Activated naive CD4-positive, alpha-beta T cell treated with Interleukin-2 at 50 U/mL for 16 hours (primary cell): Measurements from ENCODE around the gene MGST2.
"Not testable (repeated sequence)": the region's sequence is repeated elsewhere in the genome, so short reads cannot be mapped to it uniquely, and the experiment has no call there.

ENCODE experiments used
- DNase-seq: peaks from one replicate; pipeline ENCODE4 v3.0.0-alpha.2; 2020

The MGST2 gene

DNA sequence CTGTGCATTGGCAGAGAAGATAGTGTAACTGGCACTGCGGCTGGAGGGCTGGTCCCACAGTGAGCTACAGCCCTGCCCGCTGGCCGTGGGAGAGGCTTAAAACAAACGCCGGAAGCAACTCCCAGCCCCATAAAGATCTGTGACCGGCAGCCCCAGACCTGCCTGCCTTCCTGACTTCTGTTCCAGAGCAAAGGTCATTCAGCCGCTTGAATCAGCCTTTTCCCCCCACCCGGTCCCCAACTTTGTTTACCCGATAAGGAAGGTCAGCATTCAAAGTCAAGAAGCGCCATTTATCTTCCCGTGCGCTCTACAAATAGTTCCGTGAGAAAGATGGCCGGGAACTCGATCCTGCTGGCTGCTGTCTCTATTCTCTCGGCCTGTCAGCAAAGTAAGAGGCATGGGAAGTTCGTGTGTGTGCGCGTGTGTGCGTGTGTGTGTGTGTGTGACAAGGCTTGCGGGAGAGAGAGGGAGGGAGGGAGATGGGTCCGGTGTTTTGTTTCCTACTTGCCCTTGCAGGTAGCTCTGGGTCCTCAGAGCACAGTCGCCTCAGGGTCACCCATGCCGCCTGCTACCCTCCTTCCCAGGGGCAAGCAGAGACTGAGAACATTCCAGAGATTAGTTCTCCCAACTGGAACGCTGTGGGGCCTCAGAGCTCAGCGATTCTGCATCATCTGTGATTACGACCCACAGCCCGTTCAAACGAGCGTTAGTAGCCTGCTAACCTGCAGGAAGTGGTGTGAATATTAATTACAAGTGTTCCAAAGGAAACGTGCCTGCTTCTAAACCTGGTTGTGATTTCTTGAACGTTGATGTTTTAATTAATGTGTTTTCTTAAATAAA is at the start of gene MGST2:
Gene MGST2 (plus strand): TSS at position 130 of the 840 bp plus-strand sequence. CDS start 201 bp downstream, at position 331.
- DNase-seq, result peak; percentile 27

DNA sequence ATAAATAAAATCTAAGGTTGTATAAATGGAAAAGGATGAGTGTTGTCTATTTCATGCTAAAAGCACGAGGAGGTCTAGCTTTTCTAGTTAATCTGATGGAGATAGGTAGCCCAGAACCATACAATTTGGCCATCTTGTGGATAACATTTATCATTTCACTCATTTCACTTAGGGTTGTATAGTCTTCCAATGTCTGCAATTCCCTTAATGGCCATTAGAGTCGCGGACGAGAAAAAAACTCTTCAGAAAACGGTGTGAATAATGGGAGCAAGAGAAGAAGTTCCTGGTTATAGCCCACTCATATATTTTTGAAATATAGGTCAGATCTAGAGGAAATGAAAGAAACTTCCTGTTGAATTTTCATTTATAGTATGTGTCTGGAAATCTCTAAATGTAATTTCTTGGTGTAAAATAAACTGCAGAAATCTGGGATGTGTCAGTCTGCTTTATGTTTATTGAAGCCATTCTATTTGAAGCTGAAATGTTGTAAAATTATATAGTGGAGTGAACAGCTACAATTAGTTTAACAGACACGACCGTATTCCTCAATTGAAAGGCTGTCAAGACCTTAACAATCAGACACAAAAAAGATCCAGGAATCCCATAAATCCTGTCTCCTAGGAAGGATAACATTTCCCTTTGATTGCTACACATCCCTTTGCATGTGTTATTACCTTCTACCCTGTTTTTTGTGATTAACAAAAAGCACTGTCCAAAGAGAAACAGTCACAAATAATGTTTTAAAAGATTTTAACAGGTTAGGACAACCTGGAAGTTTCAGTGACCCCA is 47.7 kb upstream of the MGST2 start:
- DNase-seq, result no peak

DNA sequence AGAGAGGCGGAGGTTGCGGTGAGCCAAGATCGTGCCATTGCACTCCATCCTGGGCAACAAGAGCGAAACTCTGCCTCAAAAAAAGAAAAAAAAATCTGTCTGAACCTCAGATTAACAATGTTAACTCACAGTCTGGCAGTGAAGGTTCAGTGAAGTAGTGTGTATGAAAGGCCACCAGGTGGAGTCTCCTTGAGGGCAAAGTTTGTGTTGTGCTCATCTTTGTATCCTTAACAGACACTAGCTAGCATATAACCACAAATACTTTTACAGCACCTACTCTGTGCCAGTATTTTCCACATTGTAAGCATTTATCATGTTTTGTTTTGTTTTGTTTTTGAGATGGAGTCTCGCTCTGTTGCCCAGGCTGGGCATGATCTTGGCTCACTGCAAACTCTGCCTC is 46.0 kb upstream of the MGST2 start:
- DNase-seq, result no peak

DNA sequence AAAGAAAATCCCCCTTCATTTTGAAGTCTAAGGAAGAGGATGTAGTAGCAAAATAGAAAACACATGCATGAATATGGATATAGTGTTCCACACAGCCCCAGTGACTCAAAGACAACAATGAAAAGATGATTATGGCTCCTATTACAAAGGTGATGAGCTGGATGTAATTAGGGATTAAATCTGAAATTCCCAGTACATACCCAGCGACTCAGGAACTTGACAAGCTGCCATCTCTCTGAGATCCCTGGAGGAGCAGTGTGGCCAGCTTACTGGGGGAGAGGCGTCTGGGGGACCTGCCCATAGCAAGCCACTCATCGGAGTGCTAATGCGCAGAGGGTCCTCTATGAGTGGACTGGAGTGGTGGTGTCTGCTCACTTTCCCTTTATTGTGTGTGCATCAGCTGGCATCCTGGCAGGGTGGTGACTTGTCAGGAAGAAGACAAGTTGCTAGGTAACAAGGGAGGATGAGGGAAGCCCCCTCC is 42.7 kb upstream of the MGST2 start:
- no peak for DNase-seq

DNA sequence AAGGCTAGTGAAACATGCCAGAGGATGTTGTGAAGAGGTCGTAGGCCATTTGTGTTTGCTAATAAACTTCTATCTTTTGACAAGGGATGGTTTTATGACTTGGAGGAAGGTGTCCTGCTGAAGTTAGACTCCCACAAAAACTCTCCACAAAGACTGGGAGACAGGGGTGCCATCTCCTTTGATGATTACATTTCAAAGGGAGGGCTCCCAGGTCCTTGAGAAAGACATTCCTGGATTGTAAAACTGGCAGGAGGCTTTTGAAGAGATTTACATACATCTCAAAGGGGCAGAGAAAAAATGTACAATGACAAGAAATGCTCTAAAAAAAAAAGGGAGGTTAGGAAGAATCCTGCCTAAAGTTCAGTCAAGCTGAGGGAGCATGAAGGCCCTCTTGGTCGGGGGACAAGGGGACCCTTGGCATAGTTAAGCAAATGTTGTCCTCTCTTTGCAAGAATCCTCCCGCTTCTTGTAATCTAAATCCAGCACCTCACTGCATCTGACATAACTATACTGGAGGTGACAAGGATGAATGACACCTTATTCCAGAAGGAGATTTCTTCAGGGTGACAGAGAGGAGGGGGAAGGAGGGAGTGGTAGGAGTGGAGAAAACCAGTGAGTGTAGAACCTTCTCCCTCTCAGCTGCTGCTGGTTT is 41.1 kb upstream of the MGST2 start:
- no peak for DNase-seq

DNA sequence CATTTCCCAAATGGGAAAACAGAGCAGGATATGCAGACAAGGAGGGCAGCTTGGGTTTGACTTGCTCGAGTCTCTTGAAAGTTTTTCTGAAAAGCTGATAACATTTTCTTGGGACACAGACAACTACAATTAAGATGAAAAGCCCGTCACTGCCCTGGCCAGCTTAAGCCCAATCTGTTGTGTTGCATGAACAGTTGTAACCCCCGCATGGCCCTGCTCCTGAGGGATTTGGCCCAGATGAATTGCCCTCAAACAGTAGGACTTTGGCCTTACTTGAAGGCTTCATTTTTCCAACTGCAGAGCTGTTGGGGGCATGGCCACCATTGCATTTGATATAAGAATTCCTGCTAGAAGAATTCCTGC is 40.5 kb upstream of the MGST2 start:
- no peak for DNase-seq

DNA sequence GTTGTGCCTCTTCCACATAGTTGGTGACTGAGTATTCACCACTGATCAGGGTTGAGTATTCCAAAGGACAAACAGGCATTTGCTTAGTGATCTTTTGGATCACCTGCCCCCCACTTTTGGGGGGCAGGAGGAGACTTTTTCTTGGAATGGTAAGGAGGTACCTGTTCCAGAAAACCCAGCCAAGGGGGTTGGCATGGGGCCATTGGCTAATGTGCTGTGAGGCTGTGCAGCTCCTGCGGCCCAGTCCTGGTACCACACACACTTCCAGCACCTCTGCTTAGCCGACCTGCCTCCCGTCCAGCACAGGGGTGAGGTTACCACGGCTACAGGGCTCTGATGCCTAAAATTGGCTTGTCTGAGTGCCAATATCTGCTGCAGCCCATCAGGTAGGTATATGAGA is 40.1 kb upstream of the MGST2 start:
- no peak for DNase-seq

DNA sequence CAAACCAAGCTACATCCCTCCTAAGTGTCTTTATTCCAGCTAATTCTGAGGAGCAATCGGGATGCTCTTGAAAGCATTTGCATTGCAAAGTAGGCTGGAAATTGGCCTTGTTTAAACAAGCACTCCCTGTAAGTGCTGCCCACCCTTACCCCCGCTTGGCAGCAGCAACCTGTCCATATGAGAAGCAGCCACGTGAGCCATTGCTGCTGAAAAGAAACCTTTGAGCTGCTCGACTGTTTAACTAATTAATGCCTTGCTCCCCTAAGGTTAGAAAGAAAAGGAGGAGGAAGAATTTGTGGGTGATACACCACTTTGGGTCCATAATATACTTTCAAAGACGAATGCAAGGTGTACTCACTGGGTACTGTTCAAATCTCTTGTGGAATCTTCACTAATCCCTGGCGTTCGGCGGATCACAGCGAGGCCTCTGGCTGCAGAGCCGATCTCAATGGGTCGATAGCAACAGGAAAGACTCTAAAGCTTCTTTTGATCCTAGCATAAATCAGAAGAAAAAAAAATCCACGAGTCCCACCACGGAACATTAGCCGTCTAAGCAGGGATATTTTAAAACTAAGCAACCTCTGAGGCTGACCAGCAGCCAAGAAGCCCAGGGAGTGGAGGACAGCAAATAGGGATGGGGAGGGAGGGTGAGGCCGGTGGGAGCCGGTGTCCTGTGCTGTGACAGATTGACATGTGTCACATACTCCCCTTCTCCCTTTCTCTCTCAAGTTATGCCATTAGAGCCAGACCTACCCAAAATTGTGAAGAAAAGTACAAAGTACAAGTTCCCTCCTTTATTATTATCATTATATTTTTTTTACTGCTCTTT is 37.2 kb upstream of the MGST2 start:
- DNase-seq, result no peak

DNA sequence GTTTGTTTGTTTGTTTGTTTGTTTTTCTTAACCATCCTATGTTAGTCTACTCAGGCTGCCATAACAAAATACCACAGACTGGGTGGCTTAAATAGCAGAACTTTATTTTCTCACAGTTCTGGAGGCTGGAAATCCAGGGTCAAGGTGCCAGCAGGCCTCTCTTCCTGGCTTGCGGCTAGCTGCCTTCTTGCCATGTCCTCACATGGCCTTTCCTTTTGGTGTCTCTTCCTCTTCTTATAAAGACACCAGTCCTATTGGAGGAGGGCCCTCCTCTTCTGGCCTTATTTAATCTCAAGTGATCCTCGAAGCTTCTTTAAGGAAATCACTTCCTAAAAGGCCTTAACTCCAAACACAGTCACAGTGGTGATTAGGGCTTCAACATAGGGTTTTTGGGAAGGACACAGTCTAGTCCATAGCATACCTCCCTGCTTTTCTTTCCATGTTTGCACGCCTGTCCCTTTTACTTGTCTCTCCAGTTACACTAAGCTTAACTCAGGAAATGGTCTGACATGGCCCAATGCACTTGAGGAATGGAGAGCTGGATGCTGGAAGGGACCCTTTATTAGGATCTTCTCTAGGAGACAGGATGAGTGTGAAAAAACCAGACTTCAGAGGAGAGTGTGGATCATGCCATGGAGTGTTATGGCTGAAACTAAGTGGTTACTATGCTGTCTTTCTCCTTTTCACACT is 36.0 kb upstream of the MGST2 start:
- no peak for DNase-seq

DNA sequence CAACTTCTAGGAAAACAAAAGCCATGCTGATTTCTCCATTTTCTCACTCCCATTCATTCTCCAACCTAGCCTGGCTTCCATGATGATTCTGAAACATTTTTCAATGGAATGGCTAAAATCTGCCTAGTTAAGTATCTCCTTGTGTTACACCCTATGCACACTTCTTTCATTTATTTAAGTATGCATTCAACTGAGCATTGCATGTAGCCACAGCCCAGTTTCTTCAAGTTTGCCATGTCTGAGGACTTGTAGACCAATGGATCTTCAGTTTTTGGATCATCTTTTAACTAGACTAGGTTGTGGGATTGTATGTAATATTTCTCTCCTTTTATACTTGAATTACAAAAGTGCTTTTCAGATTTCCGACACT is 35.5 kb upstream of the MGST2 start:
- DNase-seq, result no peak

DNA sequence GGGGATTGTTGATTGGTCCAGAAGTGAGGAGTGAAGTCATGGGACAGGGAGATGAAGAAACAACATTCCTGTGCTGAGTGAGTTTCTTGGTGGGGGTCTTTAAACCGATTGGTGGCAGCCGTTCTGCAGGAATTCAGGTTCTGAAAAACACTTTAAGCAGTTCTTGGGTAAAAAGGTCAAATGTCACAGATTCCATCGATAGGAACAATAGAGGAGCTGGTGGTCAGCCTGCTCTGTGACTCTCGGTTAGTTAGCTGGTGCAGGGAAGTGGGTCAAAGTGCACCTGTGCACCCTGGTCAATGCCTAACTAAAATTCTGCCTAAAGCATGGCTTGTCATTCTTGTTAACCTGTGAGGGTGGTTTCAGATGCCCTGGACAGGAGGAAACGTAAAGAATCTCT is 34.6 kb upstream of the MGST2 start:
- no peak for DNase-seq

DNA sequence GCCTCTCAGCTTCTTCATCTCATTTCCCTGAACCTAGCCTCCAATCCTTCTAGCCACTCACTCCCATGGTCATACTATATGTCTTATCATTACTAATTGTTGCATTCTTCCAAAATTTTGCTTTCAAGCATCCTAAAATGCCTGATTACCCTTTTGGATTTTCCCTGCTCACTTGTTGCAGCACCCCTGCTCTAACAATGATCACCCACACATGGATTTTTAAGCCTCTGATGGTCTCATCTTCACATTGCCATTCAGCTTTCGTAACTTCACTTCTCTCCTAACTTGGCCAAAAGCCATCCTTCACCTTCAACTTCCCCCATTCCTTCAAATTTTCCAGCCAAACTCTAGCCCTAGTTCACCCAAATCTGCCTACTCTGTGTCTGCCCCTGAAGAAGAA is 33.8 kb upstream of the MGST2 start:
- no peak for DNase-seq

DNA sequence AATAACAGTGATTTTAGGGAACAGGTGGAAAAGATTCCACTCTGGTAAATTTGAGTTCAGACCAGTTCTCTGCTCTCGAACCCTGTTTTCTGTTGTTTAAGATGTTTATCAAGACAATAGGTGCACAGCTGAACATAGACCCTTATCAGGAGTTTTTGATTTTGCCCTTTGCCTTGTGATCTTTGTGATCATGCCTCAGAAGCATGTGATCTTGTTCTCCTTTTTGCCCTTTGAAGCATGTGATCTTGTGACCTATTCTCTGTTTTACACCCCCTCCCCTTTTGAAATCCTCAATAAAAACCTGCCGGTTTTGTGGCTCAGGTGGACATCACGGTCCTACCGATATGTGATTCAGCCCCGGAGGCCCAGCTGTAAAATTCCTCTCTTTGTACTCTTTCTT is 32.9 kb upstream of the MGST2 start:
- DNase-seq, result not testable (repeated sequence)

DNA sequence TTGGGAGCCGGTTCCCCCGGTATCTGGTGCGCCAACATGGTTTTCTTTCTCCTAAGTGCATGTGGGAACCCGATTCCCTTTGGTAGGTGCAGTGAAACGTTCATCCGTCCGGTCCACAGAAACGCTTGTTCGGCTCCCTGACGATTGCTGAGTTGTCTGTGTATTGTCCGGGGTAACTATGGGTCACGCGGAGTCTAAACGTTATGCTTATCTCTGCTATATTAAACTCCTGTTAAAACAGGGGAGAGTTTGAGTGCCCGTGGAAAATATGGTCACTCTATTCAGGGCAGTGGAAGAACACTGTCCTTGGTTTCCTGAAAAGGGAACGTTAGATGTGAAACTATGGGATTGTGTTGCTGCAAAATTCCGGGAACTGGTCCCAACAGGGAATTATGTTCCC is 32.4 kb upstream of the MGST2 start:
- DNase-seq, result no peak

DNA sequence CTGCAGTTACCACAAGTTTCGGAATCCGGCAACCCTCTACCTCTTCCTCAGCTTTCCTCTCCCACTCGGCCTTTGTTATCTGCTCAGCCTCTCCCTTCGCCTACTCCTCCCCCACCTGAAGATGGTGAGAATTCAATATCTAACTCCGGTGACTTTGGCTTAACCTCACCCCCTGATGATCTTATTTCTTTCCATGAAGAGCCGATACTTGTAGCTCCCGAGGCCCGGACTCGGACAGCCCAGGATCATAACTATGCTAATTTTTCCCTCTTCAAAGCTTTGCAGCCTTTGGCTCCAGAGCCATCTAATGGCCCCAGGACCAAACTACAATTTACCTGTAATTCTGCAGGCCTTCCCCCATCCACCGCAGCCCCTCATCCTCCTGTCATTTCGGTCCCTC is 32.0 kb upstream of the MGST2 start:
- no peak for DNase-seq

DNA sequence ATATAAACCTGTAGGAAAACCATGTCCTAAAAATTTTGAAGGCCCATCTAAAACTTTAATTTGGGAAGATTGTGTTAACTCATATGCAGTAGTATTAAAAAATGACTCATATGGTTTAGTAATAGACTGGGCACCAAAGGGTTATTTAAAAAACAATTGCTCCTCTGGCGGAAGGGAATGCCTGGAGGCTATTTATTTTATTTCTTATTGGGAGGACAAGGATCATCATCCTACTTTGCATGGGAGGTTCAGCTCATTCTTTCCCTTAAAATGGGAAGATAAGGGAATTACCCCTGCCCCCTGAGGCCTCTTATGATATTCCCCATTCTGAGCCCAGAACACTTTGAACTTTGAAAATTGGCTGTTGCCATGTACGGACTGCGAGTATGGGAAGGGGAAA is 29.7 kb upstream of the MGST2 start:
- DNase-seq, result no peak

DNA sequence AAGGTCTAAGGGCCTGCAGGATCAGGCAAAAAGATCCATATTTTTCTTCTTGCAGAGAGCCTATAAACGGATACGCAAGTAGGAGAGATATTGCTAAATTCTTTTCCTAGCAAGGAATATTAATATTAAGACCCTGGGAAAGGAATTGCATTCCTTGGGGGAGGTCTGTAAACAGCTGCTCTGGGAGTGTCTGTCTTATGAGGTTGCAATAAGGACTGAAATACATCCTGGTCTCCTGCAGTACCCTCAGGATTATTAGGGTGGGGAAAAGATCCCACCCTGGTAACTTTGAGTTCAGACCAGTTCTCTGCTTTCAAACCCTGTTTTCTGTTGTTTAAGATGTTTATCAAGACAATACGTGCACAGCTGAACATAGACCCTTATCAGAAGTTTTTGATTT is 27.3 kb upstream of the MGST2 start:
- not testable (repeated sequence) for DNase-seq

DNA sequence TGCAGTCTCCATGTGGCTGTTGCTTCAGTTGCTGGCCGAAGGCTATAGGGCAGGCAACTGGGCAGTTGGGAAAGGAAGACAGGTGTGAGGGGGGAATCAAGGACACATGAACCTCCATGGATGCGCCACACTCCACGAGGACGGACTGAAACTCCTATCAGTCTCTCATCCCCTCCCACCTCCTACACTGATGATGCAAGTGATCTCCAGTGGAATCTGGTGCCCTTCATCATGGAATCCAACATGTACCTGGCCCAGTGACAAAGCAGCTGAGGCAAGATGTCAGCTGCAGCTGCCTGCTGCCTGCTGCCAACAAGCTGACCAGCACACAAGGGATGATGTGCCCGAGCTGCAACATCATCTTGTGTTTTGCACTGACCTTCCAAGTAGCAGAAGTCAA is 26.0 kb upstream of the MGST2 start:
- DNase-seq, result no peak

DNA sequence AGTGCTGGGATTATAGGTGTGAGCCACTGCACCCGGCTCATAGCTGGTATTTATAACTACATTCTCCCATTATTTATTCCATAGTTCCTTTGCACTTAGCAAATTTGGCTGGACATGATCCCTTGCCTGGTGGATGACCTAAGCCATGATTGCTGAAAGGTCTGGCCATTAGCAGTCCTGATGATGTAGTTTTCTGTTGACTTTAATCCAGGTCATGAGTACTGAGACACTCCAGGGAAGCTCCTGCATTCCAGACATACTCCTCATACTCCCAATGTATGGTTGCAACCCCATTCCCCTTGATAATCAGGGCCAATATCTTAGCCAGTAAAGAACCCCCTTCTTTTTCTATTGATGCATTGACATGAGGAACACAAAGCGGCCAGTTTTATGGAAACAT is 24.4 kb upstream of the MGST2 start:
- DNase-seq, result no peak

DNA sequence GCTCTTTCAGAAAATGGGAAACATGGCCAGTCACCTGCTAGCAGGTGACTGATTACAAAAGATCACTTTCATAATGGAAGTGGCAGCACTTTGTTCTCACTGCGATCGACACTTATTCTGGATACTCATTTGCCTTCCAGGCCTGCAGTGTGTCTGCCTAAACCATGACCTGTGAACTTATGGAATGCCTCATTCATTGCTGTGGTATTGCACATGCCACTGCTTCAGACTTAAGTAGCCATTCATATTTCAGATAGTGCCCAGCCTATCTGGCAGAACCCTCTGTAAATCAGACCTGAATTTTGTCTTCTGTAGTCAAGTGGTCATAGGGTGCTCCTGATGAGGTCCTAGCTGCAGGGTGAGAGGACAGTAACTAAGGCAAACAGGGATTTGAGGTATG is 23.3 kb upstream of the MGST2 start:
- DNase-seq, result no peak

DNA sequence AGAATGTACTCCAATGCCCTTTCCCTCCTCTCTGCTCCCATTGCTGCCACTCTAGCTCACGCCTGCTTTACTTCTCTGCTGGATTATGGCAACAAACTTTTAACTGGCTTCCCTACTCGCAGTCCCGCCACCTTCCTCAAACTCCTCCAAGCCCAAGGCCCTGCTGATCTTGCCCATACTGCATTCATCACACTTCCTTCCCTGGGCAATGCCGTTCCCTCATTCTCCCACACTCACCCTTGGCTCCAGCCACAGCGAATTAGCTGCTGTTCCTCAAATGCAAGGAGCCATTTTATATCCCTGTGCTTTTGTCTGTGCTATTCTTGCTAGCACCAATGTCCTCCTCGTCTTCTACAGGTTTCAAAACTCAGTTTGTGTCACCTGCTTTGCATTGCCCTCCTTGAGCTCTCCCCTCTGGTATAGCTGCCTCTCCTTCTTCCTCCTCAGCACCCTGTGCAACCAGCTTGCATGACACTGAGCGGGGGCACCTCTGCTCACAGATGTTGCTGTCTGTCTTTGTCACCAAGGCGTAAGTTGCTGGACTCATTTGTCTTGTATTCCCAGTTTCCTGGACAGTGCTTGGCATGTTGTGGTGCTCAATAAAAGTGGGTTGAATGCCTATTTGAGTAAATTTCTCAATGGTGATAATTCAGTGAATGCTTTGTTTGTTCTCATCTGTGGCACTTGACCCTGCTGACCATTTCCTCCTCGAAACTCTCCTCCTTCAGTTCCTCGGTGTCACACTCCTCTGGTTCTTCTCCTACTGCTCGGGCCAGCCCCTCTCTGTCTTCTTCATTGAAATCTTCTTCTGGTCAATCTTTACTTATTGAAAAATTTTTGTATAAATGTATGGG is 22.4 kb upstream of the MGST2 start:
- no peak for DNase-seq
